ENCODE measurements around the gene PRDM16. TPM values are rescaled to one million over a fixed set of nuclear protein-coding genes. Genes with fewer than 3 reads are reported as not detected.

PRDM16 gene
- total and polyA plus RNA-seq, 4 donors = 0.05 to 0.67 (median 0.19) TPM

DNA sequence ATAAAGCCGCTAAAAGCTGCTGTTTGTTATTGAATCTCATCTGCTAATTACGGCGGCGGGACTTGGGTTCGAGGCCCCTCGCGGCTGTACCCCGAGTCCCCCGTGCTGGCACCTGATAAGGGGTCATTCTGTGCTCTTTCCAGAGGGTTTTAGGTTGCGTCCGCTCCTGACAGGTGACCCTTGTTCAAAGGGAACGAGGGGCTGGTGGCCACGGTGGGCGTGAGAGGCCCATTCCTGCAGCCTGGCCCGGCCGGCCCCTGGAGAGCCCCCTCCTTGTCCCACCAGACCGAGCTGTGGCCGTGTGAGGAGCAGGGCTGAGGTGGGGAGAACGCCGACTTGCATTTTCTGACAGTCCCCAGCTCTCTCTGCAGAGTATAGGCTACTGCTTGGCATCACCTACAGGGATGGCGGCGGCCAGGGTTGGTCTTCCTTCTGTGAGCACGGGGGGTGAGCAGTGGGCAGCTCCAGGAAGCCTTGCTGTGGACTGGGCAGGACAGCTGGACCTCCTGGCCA lies 12.2 kb downstream of the PRDM16 start:
- no peaks in the 10 kb centered on the region for H3K9me3 ChIP-seq (ENCODE audit: control insufficient read depth in 4 of 4, low read length in 3 of 4)
- no peak for TF ChIP-seq YY1 (IDR thresholded peaks at IDR 0.05)
- TF ChIP-seq, protein P1, sequence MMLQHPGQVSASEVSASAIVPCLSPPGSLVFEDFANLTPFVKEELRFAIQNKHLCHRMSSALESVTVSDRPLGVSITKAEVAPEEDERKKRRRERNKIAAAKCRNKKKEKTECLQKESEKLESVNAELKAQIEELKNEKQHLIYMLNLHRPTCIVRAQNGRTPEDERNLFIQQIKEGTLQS (IDR thresholded peaks at IDR 0.05) = no peak
- H3K9ac ChIP-seq (ENCODE audit: low read depth in 1 of 2, low read length in 2 of 2) = no peak overlapping the region
- no peak for DNase-seq (ENCODE audit: low spot score)
- H3K27ac ChIP-seq (ENCODE audit: low read depth in 1 of 2, low read length in 2 of 2) = no peak overlapping the region
- H3K36me3 ChIP-seq (ENCODE audit: control insufficient read depth in 4 of 4, insufficient read depth in 3 of 4, low read depth in 1 of 4, low read length in 3 of 4) = no peaks in the 10 kb centered on the region
- peaks cover 0 to 3% (median 0%) of the 10 kb centered on the region in 4 donors for H3K27me3 ChIP-seq (ENCODE audit: control insufficient read depth in 4 of 4, insufficient read depth in 4 of 4, low read length in 3 of 4)
- H3K4me3 ChIP-seq (ENCODE audit: low read depth in 1 of 3, low read length in 3 of 3) = no peak overlapping the region
- H3K4me1 ChIP-seq (ENCODE audit: control insufficient read depth in 4 of 4, insufficient read depth in 4 of 4, low read length in 3 of 4) = no peaks in the 10 kb centered on the region
- WGBS = 90% methylated on average over 23 of the region's 23 CpGs

DNA sequence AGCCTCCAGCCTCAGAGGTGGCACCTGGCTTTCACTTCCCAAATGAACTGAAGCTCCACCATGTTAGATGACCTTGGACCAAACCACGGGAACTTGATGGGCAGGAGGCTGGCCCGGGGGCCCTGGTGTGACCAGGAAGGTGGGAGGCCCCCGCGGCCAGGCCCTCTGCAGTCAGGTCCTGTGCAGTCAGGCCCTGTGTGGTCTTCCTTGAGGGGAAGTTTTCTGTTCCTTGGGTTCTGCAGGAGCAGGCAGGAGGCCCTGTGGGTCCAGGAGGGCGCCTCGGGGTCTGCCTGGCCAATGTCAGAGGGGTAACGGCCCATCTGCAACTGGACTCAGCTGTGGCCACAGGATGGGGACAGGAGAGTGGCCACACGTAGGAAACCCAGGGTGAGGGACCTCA lies 13.0 kb downstream of the PRDM16 start:
- H3K9me3 ChIP-seq (ENCODE audit: control insufficient read depth in 4 of 4, low read length in 3 of 4) = no peaks in the 10 kb centered on the region
- no peaks in the 10 kb centered on the region for H3K4me1 ChIP-seq (ENCODE audit: control insufficient read depth in 4 of 4, insufficient read depth in 4 of 4, low read length in 3 of 4)
- H3K36me3 ChIP-seq (ENCODE audit: control insufficient read depth in 4 of 4, insufficient read depth in 3 of 4, low read depth in 1 of 4, low read length in 3 of 4) = no peaks in the 10 kb centered on the region
- DNase-seq (ENCODE audit: low spot score) = no peak
- no peak overlapping the region for H3K4me3 ChIP-seq (ENCODE audit: low read depth in 1 of 3, low read length in 3 of 3)
- H3K27me3 ChIP-seq (ENCODE audit: control insufficient read depth in 4 of 4, insufficient read depth in 4 of 4, low read length in 3 of 4) = no peaks in the 10 kb centered on the region
- no peak overlapping the region for H3K9ac ChIP-seq (ENCODE audit: low read depth in 1 of 2, low read length in 2 of 2)
- no peak for TF ChIP-seq TAF1 (conservative IDR thresholded peaks at IDR 0.05)
- TF ChIP-seq EGR1 (IDR thresholded peaks at IDR 0.05; ENCODE audit: low read depth in 2 of 2) = no peak
- TF ChIP-seq, protein P2, sequence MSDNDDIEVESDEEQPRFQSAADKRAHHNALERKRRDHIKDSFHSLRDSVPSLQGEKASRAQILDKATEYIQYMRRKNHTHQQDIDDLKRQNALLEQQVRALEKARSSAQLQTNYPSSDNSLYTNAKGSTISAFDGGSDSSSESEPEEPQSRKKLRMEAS (IDR thresholded peaks at IDR 0.05) = no peak
- TF ChIP-seq YY1 (IDR thresholded peaks at IDR 0.05) = no peak
- TF ChIP-seq RXRA (IDR thresholded peaks at IDR 0.05) = no peak
- TF ChIP-seq, protein P3, sequence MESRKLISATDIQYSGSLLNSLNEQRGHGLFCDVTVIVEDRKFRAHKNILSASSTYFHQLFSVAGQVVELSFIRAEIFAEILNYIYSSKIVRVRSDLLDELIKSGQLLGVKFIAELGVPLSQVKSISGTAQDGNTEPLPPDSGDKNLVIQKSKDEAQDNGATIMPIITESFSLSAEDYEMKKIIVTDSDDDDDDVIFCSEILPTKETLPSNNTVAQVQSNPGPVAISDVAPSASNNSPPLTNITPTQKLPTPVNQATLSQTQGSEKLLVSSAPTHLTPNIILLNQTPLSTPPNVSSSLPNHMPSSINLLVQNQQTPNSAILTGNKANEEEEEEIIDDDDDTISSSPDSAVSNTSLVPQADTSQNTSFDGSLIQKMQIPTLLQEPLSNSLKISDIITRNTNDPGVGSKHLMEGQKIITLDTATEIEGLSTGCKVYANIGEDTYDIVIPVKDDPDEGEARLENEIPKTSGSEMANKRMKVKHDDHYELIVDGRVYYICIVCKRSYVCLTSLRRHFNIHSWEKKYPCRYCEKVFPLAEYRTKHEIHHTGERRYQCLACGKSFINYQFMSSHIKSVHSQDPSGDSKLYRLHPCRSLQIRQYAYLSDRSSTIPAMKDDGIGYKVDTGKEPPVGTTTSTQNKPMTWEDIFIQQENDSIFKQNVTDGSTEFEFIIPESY (IDR thresholded peaks at IDR 0.05) = no peak
- TF ChIP-seq FOXA2 (IDR thresholded peaks at IDR 0.05) = no peak
- TF ChIP-seq HNF4A (conservative IDR thresholded peaks at IDR 0.05) = no peak
- no peak for TF ChIP-seq RAD21 (IDR thresholded peaks at IDR 0.05)
- TF ChIP-seq, protein P1 (IDR thresholded peaks at IDR 0.05) = no peak
- TF ChIP-seq, protein P4, sequence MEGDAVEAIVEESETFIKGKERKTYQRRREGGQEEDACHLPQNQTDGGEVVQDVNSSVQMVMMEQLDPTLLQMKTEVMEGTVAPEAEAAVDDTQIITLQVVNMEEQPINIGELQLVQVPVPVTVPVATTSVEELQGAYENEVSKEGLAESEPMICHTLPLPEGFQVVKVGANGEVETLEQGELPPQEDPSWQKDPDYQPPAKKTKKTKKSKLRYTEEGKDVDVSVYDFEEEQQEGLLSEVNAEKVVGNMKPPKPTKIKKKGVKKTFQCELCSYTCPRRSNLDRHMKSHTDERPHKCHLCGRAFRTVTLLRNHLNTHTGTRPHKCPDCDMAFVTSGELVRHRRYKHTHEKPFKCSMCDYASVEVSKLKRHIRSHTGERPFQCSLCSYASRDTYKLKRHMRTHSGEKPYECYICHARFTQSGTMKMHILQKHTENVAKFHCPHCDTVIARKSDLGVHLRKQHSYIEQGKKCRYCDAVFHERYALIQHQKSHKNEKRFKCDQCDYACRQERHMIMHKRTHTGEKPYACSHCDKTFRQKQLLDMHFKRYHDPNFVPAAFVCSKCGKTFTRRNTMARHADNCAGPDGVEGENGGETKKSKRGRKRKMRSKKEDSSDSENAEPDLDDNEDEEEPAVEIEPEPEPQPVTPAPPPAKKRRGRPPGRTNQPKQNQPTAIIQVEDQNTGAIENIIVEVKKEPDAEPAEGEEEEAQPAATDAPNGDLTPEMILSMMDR (IDR thresholded peaks at IDR 0.05; ENCODE audit: low read depth, low read length, missing input control) = no peak
- no peak for TF ChIP-seq GABPA (IDR thresholded peaks at IDR 0.05 in 1 of 2, conservative IDR thresholded peaks at IDR 0.05 in 1 of 2)
- 90% methylated on average over 8 of the region's 8 CpGs for WGBS
- H3K27ac ChIP-seq (ENCODE audit: low read depth in 1 of 2, low read length in 2 of 2) = no peak overlapping the region
